ENCODE data around the gene ASIC2.

Gene ASIC2

DNA sequence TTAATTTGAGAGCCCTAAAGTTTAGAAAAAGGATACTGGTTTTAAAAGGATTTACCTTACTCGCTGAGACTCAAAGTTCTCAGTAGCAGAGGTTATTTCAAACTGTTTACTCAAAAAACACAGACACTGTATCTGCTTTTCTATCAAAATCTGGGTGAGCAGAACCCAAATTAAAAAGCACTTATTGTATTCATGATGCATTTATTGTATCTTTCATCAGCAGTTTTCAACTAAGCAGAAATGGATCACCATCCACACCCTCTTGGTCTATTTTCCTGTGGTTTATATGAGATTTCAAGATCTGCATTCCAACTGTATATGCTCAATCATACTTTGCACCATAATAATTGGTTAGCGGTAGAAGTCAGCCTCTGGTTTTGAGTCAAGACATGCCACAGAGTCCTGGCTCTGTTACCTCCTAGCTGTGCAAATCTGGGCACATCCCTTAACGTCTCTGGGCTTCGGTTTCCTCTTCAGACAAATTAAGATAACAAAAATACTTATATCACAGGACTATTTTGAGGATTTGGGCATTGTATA is 109.5 kb downstream of the ASIC2 start:
- no peak overlapping the region for H3K4me3 ChIP-seq (ENCODE audit: control insufficient read depth, low read depth, low read length)
- DNase-seq (ENCODE audit: low read depth) = no peak
- TF ChIP-seq, protein P1, sequence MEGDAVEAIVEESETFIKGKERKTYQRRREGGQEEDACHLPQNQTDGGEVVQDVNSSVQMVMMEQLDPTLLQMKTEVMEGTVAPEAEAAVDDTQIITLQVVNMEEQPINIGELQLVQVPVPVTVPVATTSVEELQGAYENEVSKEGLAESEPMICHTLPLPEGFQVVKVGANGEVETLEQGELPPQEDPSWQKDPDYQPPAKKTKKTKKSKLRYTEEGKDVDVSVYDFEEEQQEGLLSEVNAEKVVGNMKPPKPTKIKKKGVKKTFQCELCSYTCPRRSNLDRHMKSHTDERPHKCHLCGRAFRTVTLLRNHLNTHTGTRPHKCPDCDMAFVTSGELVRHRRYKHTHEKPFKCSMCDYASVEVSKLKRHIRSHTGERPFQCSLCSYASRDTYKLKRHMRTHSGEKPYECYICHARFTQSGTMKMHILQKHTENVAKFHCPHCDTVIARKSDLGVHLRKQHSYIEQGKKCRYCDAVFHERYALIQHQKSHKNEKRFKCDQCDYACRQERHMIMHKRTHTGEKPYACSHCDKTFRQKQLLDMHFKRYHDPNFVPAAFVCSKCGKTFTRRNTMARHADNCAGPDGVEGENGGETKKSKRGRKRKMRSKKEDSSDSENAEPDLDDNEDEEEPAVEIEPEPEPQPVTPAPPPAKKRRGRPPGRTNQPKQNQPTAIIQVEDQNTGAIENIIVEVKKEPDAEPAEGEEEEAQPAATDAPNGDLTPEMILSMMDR (IDR thresholded peaks at IDR 0.05; ENCODE audit: control insufficient read depth, insufficient read depth, low read depth, low read length, missing control alignments) = no peak

DNA sequence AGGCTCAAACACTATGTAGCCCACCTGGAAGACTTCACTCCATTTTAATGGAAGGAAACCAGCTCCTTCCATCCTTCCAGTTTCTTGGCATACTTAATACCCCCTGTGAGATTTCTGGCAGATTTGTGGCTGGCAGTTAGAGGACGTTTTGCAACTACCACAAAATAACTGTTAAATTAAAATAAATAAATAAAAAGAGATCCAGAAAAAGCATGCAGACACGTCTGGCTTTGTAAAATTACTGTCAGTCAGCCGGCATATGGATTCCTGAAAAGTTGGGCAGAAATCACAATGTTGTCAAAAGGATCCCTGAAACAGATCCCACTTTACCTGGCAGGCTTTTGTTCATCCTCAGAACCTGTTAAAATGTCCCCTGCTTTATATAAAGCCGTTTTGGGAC is 113.9 kb downstream of the ASIC2 start:
- no peak for DNase-seq (ENCODE audit: low read depth)
- TF ChIP-seq, protein P1 (IDR thresholded peaks at IDR 0.05; ENCODE audit: control insufficient read depth, insufficient read depth, low read depth, low read length, missing control alignments) = no peak

DNA sequence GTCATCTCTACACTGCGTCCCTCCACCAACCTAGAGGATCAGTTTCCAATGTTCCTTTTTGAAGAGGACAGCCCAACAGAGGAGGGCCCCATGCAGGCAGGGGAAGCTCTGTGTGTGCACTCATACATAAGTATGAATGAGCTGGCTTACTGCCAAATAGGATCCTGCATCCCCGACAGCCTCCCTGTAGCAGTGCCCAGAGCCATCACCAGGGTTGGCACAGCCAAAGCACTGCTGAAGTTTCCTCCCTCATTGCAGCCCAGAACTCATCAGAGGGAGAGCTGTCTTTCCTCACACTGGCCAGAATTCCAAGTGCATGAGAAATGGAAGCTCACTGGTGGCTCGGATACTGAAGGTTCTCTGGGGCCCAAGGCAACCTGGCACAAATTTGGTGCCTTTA is 114.4 kb downstream of the ASIC2 start:
- DNase-seq (ENCODE audit: low read depth) = no peak
- H3K4me3 ChIP-seq (ENCODE audit: control insufficient read depth, low read depth, low read length) = no peak overlapping the region
- TF ChIP-seq, protein P1 (IDR thresholded peaks at IDR 0.05; ENCODE audit: control insufficient read depth, insufficient read depth, low read depth, low read length, missing control alignments) = no peak

More for the DNA sequence above, 113.9 kb downstream of the ASIC2 start:
- H3K4me3 ChIP-seq (ENCODE audit: control insufficient read depth, low read depth, low read length) = no peak overlapping the region

DNA sequence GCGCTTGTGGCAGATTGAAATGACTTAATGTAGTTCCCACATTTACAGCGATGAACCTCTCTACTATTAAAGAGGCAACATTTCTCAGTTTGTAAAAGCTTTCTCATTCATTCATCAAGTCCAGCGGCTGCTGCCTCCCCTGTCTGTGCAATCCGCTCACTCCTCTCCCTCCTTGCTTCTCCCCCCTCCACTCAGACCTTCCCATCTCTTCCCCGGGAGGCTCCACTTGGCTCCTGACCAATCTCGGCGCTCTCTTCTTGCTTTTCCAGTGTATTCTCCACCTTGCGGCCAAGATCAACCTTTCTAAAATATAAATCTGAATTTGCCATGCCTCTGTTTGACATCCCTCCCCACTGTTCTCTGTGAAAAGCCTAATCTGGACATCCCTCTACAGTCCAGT is 117.5 kb downstream of the ASIC2 start:
- no peak overlapping the region for H3K4me3 ChIP-seq (ENCODE audit: control insufficient read depth, low read depth, low read length)
- TF ChIP-seq, protein P1 (IDR thresholded peaks at IDR 0.05; ENCODE audit: control insufficient read depth, insufficient read depth, low read depth, low read length, missing control alignments) = no peak
- DNase-seq (ENCODE audit: low read depth) = no peak

DNA sequence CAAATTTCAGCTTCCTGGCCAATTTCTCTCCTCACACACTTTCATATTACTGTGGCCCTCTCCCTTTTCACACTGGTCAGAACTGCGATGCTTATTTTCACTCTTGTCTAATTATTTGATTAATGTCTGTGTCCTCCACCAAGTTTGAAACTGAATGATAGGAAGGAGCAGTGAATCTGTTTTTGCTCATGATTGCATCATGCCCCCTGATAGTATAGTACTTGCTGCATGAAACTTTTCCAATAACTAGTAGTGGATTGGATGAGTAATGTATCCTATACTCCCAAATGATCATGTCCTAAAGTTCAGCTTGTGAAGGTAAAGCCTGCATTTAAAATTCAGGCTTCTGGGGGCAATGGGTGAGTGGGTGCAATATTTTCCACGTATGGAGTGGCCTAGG is 121.2 kb downstream of the ASIC2 start:
- TF ChIP-seq, protein P1 (IDR thresholded peaks at IDR 0.05; ENCODE audit: control insufficient read depth, insufficient read depth, low read depth, low read length, missing control alignments) = no peak

DNA sequence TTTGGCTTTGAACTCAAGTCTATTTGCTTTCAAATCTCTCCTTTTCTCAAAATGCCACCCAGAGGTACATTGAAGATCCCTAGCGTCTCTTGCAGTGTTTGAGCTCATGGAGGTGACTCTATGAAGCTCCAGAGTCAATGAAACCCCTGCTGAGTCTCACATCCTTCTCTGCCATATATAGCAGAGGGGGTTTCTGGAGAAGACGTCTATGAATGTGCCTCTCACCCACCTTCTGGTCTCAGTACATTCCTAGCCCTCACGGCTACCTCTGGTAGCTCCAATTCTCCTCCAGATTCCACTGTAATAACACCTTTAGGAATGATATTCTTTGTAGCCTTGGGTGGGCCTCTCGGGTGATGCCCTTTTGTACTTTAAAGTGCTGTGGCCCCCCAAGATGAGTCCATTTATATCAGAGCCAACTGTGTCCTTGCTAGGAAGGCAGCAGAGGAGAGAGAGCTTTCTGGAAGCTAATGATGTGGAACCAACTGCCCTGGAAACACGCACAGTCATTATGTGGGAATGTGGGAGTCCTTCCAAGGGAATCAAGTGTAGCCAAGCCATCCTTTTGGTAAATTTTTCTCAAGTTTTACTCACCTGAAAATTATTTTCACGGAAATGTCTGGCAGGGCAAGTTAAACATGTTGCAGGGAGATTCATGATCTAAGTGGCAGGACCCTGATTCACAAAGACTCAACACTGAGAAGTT is 123.4 kb downstream of the ASIC2 start:
- no peak overlapping the region for H3K4me3 ChIP-seq (ENCODE audit: control insufficient read depth, low read depth, low read length)
- DNase-seq (ENCODE audit: low read depth) = no peak
- TF ChIP-seq, protein P1 (IDR thresholded peaks at IDR 0.05; ENCODE audit: control insufficient read depth, insufficient read depth, low read depth, low read length, missing control alignments) = no peak

More for the DNA sequence above, 121.2 kb downstream of the ASIC2 start:
- DNase-seq (ENCODE audit: low read depth) = no peak
- H3K4me3 ChIP-seq (ENCODE audit: control insufficient read depth, low read depth, low read length) = no peak overlapping the region
